Measurements from ENCODE around the gene GTF2A1. TPM values are rescaled to one million over a fixed set of nuclear protein-coding genes. Genes with fewer than 3 reads are reported as not detected.

GTF2A1 gene
- total and polyA plus RNA-seq, 2 experiments from 2014 or later, result 3.8 to 25.1 TPM

DNA sequence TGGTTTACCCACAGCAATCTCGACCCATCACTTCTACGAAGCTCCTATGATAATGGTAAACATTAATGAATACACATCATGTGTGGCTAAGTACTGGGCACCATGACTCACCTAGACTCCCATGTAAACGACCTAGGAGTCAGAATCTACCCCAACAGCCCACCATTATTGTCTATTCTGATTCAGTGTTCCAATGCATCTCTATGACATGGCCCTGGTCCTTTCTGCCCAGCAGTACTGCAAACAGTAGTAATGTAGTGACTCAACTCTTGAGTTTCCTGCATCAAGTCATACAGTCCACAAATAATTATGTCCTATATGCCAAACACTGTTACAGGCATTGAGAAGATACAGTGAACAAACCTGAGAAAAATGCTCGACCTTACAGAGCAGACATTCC lies 14.6 kb downstream of the GTF2A1 start:
- Histone ChIP-seq H3K79me2 (peaks cover 38% of the 10 kb centered on the region), H3K36me3 (replicated peaks; ENCODE audit: insufficient read depth, low read depth) (no peaks in the 10 kb centered on the region), H3K4me1 (ENCODE audit: insufficient read depth) (no peaks in the 10 kb centered on the region), H4K20me1 (ENCODE audit: insufficient read depth, poor library complexity, severe bottlenecking) (peaks cover 7% of the 10 kb centered on the region), H3K4me3 (no peak overlapping the region), H3K27ac (no peak overlapping the region), H2AFZ (no peak overlapping the region), H3K27me3 (no peaks in the 10 kb centered on the region), H3K9me2 (replicated peaks; ENCODE audit: insufficient read depth) (no peaks in the 10 kb centered on the region), H3K4me2 (no peak overlapping the region), H3K9me3 (ENCODE audit: low read depth) (no peaks in the 10 kb centered on the region)
- DNase-seq (ENCODE audit: low spot score), result no peak
- no peak for TF ChIP-seq EZH2phosphoT487 (IDR thresholded peaks at IDR 0.05; ENCODE audit: low read depth, severe bottlenecking, unreplicated experiment)
- TF ChIP-seq, protein P1, sequence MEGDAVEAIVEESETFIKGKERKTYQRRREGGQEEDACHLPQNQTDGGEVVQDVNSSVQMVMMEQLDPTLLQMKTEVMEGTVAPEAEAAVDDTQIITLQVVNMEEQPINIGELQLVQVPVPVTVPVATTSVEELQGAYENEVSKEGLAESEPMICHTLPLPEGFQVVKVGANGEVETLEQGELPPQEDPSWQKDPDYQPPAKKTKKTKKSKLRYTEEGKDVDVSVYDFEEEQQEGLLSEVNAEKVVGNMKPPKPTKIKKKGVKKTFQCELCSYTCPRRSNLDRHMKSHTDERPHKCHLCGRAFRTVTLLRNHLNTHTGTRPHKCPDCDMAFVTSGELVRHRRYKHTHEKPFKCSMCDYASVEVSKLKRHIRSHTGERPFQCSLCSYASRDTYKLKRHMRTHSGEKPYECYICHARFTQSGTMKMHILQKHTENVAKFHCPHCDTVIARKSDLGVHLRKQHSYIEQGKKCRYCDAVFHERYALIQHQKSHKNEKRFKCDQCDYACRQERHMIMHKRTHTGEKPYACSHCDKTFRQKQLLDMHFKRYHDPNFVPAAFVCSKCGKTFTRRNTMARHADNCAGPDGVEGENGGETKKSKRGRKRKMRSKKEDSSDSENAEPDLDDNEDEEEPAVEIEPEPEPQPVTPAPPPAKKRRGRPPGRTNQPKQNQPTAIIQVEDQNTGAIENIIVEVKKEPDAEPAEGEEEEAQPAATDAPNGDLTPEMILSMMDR (IDR thresholded peaks at IDR 0.05; ENCODE audit: poor library complexity), result no peak
- TF ChIP-seq EZH2 (IDR thresholded peaks at IDR 0.05; ENCODE audit: borderline replicate concordance), result no peak
- WGBS (ENCODE audit: low lambda C conversion rate, missing lambda C conversion rate), result 92% methylated on average over 4 of the region's 4 CpGs

DNA sequence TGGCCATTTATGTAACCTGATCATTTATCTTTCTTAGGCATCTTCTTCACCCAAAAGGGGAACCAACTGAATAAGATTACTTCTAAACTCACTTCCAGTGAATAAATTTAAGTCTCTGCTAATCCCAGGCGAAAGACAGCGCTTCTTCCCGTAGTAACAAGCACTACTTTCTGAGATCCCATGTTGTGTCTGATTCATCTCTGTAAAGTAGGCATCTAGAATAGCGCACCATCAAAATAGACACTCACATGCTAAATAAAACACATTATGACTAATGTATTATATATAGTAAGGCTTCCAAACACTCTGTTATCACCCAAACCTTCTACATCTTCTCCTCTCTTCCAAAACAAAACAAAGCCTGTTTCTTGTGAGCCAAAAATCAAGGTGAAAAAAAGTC lies 15.1 kb downstream of the GTF2A1 start:
- no peak overlapping the region for H3K27ac ChIP-seq
- H3K79me2 ChIP-seq, result peaks cover 33% of the 10 kb centered on the region
- no peak overlapping the region for H3K4me2 ChIP-seq
- no peak overlapping the region for H3K4me3 ChIP-seq
- H4K20me1 ChIP-seq (ENCODE audit: insufficient read depth, poor library complexity, severe bottlenecking), result peaks cover 5% of the 10 kb centered on the region
- H3K9me2 ChIP-seq (replicated peaks; ENCODE audit: insufficient read depth), result no peaks in the 10 kb centered on the region
- no peaks in the 10 kb centered on the region for H3K36me3 ChIP-seq (replicated peaks; ENCODE audit: insufficient read depth, low read depth)
- TF ChIP-seq, protein P1 (IDR thresholded peaks at IDR 0.05; ENCODE audit: poor library complexity), result no peak
- TF ChIP-seq EZH2phosphoT487 (IDR thresholded peaks at IDR 0.05; ENCODE audit: low read depth, severe bottlenecking, unreplicated experiment), result no peak
- no peaks in the 10 kb centered on the region for H3K4me1 ChIP-seq (ENCODE audit: insufficient read depth)
- H3K27me3 ChIP-seq, result no peaks in the 10 kb centered on the region
- no peak overlapping the region for H2AFZ ChIP-seq
- WGBS (ENCODE audit: low lambda C conversion rate, missing lambda C conversion rate), result 97% methylated on average over 4 of the region's 4 CpGs
- H3K9me3 ChIP-seq (ENCODE audit: low read depth), result no peaks in the 10 kb centered on the region
- no peak for DNase-seq (ENCODE audit: low spot score)

DNA sequence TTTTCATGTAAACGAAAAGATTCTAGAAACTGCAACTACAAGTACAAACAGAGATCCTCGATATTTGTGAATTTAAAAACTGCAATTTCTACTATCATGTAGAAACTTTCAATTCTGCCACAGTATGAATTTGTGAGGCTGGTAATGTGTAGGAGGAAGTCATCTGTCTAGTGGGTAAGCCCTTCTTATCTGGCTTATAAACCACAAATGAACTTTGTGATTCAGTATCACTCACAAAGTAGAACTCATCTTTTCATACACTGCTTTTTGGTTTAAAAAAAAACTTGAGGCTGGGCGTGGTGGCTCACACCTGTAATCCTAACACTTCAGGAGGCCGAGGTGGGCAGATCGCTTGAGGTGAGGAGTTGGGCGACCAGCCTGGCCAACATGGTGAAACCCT lies 20.7 kb downstream of the GTF2A1 start:
- DNase-seq (ENCODE audit: low spot score), result no peak
- Histone ChIP-seq H3K27me3 (no peaks in the 10 kb centered on the region), H3K79me2 (peaks cover 2% of the 10 kb centered on the region), H3K4me2 (no peak overlapping the region), H3K4me3 (no peak overlapping the region), H3K9me3 (ENCODE audit: low read depth) (no peaks in the 10 kb centered on the region), H3K36me3 (replicated peaks; ENCODE audit: insufficient read depth, low read depth) (no peaks in the 10 kb centered on the region), H4K20me1 (ENCODE audit: insufficient read depth, poor library complexity, severe bottlenecking) (no peaks in the 10 kb centered on the region), H3K4me1 (ENCODE audit: insufficient read depth) (no peaks in the 10 kb centered on the region), H3K9me2 (replicated peaks; ENCODE audit: insufficient read depth) (no peaks in the 10 kb centered on the region), H2AFZ (no peak overlapping the region), H3K27ac (no peak overlapping the region)
- TF ChIP-seq, protein P1 (IDR thresholded peaks at IDR 0.05; ENCODE audit: poor library complexity), result no peak
- TF ChIP-seq EZH2phosphoT487 (IDR thresholded peaks at IDR 0.05; ENCODE audit: low read depth, severe bottlenecking, unreplicated experiment), result no peak
- no peak for TF ChIP-seq EZH2 (IDR thresholded peaks at IDR 0.05; ENCODE audit: borderline replicate concordance)
- 96% methylated on average over 6 of the region's 6 CpGs for WGBS (ENCODE audit: low lambda C conversion rate, missing lambda C conversion rate)

DNA sequence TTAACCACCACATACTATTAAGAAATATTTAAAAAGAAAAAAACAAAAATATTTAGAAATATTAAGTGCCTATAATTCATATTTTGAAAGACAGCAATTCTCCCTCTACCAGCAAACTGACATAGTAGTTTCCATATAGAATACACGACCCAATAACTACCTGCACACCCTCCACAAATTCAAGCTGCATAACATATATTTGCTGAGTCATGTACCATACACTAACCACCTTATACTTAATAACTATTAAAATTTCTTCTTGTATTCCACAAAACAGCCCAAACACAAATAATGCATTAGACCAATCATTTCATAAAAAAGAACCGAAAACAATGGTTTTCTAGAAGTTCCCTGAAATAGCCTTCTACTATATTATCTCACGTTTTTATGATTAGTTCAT lies 21.7 kb downstream of the GTF2A1 start:
- Histone ChIP-seq H3K79me2 (peaks cover 2% of the 10 kb centered on the region), H3K36me3 (replicated peaks; ENCODE audit: insufficient read depth, low read depth) (no peaks in the 10 kb centered on the region), H3K4me3 (no peak overlapping the region), H3K4me2 (no peak overlapping the region), H3K4me1 (ENCODE audit: insufficient read depth) (no peaks in the 10 kb centered on the region), H3K9me3 (ENCODE audit: low read depth) (no peaks in the 10 kb centered on the region), H3K27ac (no peak overlapping the region), H3K9me2 (replicated peaks; ENCODE audit: insufficient read depth) (no peaks in the 10 kb centered on the region), H3K27me3 (no peaks in the 10 kb centered on the region), H2AFZ (no peak overlapping the region), H4K20me1 (ENCODE audit: insufficient read depth, poor library complexity, severe bottlenecking) (no peaks in the 10 kb centered on the region)
- 97% methylated on average over 3 of the region's 3 CpGs for WGBS (ENCODE audit: low lambda C conversion rate, missing lambda C conversion rate)
- TF ChIP-seq EZH2phosphoT487 (IDR thresholded peaks at IDR 0.05; ENCODE audit: low read depth, severe bottlenecking, unreplicated experiment) (no peak), EZH2 (IDR thresholded peaks at IDR 0.05; ENCODE audit: borderline replicate concordance) (no peak)
- TF ChIP-seq, protein P1 (IDR thresholded peaks at IDR 0.05; ENCODE audit: poor library complexity), result no peak
- no peak for DNase-seq (ENCODE audit: low spot score)
